Breast epithelium (tissue), 3 donors: ENCODE measurements around the gene BTLA.

Experiments
- POLR2AphosphoS5 ChIP-seq, 3 donors: sonication (generic); formaldehyde crosslinking; IDR thresholded peaks; one replicate each; pipeline ENCODE4 v1.6.1; 2017; ENCODE audit warnings: antibody characterized with exemption in 3 of 3
- TF ChIP-seq, protein P1 (sequence below), 3 donors: fragments of 450-650 bp; IDR thresholded peaks; one replicate each; pipeline ENCODE4 v1.5.1; 2016 to 2017; ENCODE audit warnings: antibody characterized with exemption in 3 of 3, mild to moderate bottlenecking in 3 of 3, moderate library complexity in 3 of 3

GRCh38 chr3:112471596-112472325 lies 27.5 kb downstream of the BTLA start:
- TF ChIP-seq, protein P1, sequence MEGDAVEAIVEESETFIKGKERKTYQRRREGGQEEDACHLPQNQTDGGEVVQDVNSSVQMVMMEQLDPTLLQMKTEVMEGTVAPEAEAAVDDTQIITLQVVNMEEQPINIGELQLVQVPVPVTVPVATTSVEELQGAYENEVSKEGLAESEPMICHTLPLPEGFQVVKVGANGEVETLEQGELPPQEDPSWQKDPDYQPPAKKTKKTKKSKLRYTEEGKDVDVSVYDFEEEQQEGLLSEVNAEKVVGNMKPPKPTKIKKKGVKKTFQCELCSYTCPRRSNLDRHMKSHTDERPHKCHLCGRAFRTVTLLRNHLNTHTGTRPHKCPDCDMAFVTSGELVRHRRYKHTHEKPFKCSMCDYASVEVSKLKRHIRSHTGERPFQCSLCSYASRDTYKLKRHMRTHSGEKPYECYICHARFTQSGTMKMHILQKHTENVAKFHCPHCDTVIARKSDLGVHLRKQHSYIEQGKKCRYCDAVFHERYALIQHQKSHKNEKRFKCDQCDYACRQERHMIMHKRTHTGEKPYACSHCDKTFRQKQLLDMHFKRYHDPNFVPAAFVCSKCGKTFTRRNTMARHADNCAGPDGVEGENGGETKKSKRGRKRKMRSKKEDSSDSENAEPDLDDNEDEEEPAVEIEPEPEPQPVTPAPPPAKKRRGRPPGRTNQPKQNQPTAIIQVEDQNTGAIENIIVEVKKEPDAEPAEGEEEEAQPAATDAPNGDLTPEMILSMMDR (IDR thresholded peaks at IDR 0.05), result no peak
- no peak for TF ChIP-seq POLR2AphosphoS5 (IDR thresholded peaks at IDR 0.05)
